HepG2 (cell line): Measurements from ENCODE around the gene SLC11A1. TPM values are rescaled to one million over a fixed set of nuclear protein-coding genes. Genes with fewer than 3 reads are reported as not detected.

Source experiments
- ARNTL ChIP-seq: sonication (generic); formaldehyde crosslinking; IDR thresholded peaks from 2 replicates; pipeline ENCODE4 v1.4.0; 2020; ENCODE audit warnings: mild to moderate bottlenecking, missing genetic modification reagents
- CBX2 ChIP-seq, 2 experiments: fragments of 200-600 bp in 1 of 2; sonication (generic); formaldehyde crosslinking in 1 of 2; IDR thresholded peaks; 2 replicates each; pipeline versions ENCODE4 v1.7.0 to v1.8.1; 2018 to 2022; ENCODE audit warnings: low read depth in 2 of 2, low read length in 1 of 2, mild to moderate bottlenecking in 1 of 2, missing genetic modification reagents in 1 of 2
- GTF2F1 ChIP-seq: fragments of 150-350 bp; IDR thresholded peaks from 2 replicates; pipeline ENCODE4 v1.6.1; 2014; ENCODE audit warnings: low read length
- RBAK ChIP-seq: sonication (generic); formaldehyde crosslinking; IDR thresholded peaks from 2 replicates; pipeline ENCODE4 v1.5.1; 2020; ENCODE audit warnings: mild to moderate bottlenecking, missing genetic modification reagents
- REST ChIP-seq, 2 experiments: IDR thresholded peaks; 2 replicates each; pipeline ENCODE4 v1.6.1; 2011 to 2012; ENCODE audit warnings: low read length in 2 of 2, borderline replicate concordance in 1 of 2, low read depth in 1 of 2, mild to moderate bottlenecking in 1 of 2, moderate library complexity in 1 of 2
- SALL1 ChIP-seq: sonication (generic); formaldehyde crosslinking; IDR thresholded peaks from 2 replicates; pipeline ENCODE4 v1.8.0; 2022; ENCODE audit warnings: mild to moderate bottlenecking, missing genetic modification reagents
- SALL2 ChIP-seq: sonication (generic); formaldehyde crosslinking; IDR thresholded peaks from 2 replicates; pipeline ENCODE4 v1.8.1; 2023; ENCODE audit warnings: mild to moderate bottlenecking, missing genetic modification reagents, inconsistent platforms
- SNRNP70 ChIP-seq: fragments of 200-400 bp; formaldehyde crosslinking; IDR thresholded peaks from 2 replicates; pipeline ENCODE4 v1.6.1; 2017; ENCODE audit warnings: mild to moderate bottlenecking, low read depth, low read length, moderate library complexity
- SSRP1 ChIP-seq: IDR thresholded peaks from 2 replicates; pipeline ENCODE4 v1.6.1; 2016; ENCODE audit warnings: control low read depth
- STAT6 ChIP-seq: sonication (generic); formaldehyde crosslinking; IDR thresholded peaks from 2 replicates; pipeline ENCODE4 v1.4.0; 2020; ENCODE audit warnings: missing genetic modification reagents, mild to moderate bottlenecking, borderline replicate concordance
- TBX2 ChIP-seq: sonication (generic); formaldehyde crosslinking; IDR thresholded peaks from 2 replicates; pipeline ENCODE4 v1.5.0; 2020; ENCODE audit warnings: missing genetic modification reagents, mild to moderate bottlenecking, borderline replicate concordance
- ZBTB42 ChIP-seq: sonication (generic); formaldehyde crosslinking; IDR thresholded peaks from 2 replicates; pipeline ENCODE4 v1.5.0; 2020; ENCODE audit warnings: mild to moderate bottlenecking, missing genetic modification reagents
- ZFP82 ChIP-seq: sonication (generic); formaldehyde crosslinking; IDR thresholded peaks from 2 replicates; pipeline ENCODE4 v1.5.1; 2020; ENCODE audit warnings: mild to moderate bottlenecking, missing genetic modification reagents, borderline replicate concordance
- ZNF34 ChIP-seq: sonication (generic); formaldehyde crosslinking; IDR thresholded peaks from 2 replicates; pipeline ENCODE4 v1.4.0; 2020; ENCODE audit warnings: mild to moderate bottlenecking, missing genetic modification reagents, borderline replicate concordance
- ZNF780A ChIP-seq: sonication (generic); formaldehyde crosslinking; IDR thresholded peaks from 2 replicates; pipeline ENCODE4 v1.8.0; 2022; ENCODE audit warnings: mild to moderate bottlenecking, missing genetic modification reagents, moderate library complexity
- polyA plus RNA-seq, 8 experiments: library from polyadenylated mRNA; depleted of rRNA in 3 of 8; stranded (reverse) in 7 of 8; unstranded in 1 of 8; fragments of >200 nt; fragmentation: Illumina TruSeq in 4 of 8; extraction: Trizol in 4 of 8; gene quantifications; 2 replicates each; pipeline versions ENCODE4 v1.2.1 to v1.2.3, GENCODE V29; 2011 to 2016; ENCODE audit warnings: low read depth in 4 of 8, missing spikeins in 1 of 8, mixed read lengths in 1 of 8; ENCODE audit not compliant: insufficient read depth in 1 of 8
- total RNA-seq, 5 experiments: library from RNA; depleted of rRNA; stranded (reverse); fragments of >200 nt; fragmentation: Illumina TruSeq; extraction: Trizol; gene quantifications; 2 replicates each; pipeline ENCODE4 v1.2.3, GENCODE V29; 2016; ENCODE audit warnings: low read depth in 1 of 5
- TF ChIP-seq, protein P1 (sequence below): sonication (generic); formaldehyde crosslinking; IDR thresholded peaks from 2 replicates; pipeline ENCODE4 v1.4.0; 2020; ENCODE audit warnings: mild to moderate bottlenecking, missing genetic modification reagents
- TF ChIP-seq, protein P2 (sequence below): sonication (generic); formaldehyde crosslinking; IDR thresholded peaks from 2 replicates; pipeline ENCODE4 v1.4.0; 2020; ENCODE audit warnings: mild to moderate bottlenecking, low read depth, missing genetic modification reagents

The SLC11A1 gene
- total and polyA plus RNA-seq, 2 of the 13 experiments (the other 11 are each of a cell fraction or from before 2014, with no cell fraction given): 0.33 to 2.3 TPM

GRCh38 chr2:218406209-218406948 is 24.3 kb downstream of the SLC11A1 start (continued):
- TF ChIP-seq STAT6 (CRISPR knock-in tag): 0 out of 2 replicates have a peak, but pooled peaks have one; percentile 70
- TF ChIP-seq REST (IDR thresholded peaks at IDR 0.05; ENCODE audit: borderline replicate concordance in 1 of 2, low read depth in 1 of 2, low read length in 2 of 2): peak in 1 of 2 experiments; percentile 45; a peak in 1 of 4 replicates
- no peak for TF ChIP-seq ARNTL
- TF ChIP-seq ZNF780A (CRISPR knock-in tag): no peak
- TF ChIP-seq, protein P1, sequence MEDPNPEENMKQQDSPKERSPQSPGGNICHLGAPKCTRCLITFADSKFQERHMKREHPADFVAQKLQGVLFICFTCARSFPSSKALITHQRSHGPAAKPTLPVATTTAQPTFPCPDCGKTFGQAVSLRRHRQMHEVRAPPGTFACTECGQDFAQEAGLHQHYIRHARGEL (CRISPR knock-in tag): 0 out of 2 replicates have a peak, but pooled peaks have one; percentile 66
- TF ChIP-seq GTF2F1: no peak
- TF ChIP-seq, protein P2, sequence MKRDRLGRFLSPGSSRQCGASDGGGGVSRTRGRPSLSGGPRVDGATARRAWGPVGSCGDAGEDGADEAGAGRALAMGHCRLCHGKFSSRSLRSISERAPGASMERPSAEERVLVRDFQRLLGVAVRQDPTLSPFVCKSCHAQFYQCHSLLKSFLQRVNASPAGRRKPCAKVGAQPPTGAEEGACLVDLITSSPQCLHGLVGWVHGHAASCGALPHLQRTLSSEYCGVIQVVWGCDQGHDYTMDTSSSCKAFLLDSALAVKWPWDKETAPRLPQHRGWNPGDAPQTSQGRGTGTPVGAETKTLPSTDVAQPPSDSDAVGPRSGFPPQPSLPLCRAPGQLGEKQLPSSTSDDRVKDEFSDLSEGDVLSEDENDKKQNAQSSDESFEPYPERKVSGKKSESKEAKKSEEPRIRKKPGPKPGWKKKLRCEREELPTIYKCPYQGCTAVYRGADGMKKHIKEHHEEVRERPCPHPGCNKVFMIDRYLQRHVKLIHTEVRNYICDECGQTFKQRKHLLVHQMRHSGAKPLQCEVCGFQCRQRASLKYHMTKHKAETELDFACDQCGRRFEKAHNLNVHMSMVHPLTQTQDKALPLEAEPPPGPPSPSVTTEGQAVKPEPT (CRISPR knock-in tag): no peak
- TF ChIP-seq SALL1 (CRISPR knock-in tag): peak; percentile 69
- TF ChIP-seq ZFP82: peak; percentile 79; the same call in 1 of the 2 replicates
- TF ChIP-seq SALL2 (CRISPR knock-in tag): peak; percentile 70; the same call in 1 of the 2 replicates
- peak; percentile 44; the same call in 1 of the 2 replicates for TF ChIP-seq TBX2 (CRISPR knock-in tag)
- TF ChIP-seq ZBTB42 (CRISPR knock-in tag): peak; percentile 75; the same call in 1 of the 2 replicates
- no peak for TF ChIP-seq SNRNP70
- no peak for TF ChIP-seq CBX2 (IDR thresholded peaks at IDR 0.05; ENCODE audit: low read depth, low read length)
- TF ChIP-seq CBX2 (CRISPR knock-in tag; IDR thresholded peaks at IDR 0.05; ENCODE audit: low read depth): no peak
- peak; percentile 44; the same call in 1 of the 2 replicates for TF ChIP-seq ZNF34 (CRISPR knock-in tag)
- TF ChIP-seq SSRP1: no peak; the same call in 1 of the 2 replicates
- no peak for TF ChIP-seq RBAK (CRISPR knock-in tag)
